Measurements from ENCODE around the gene RPRM.
"Not testable (repeated sequence)": the region's sequence is repeated elsewhere in the genome, so short reads cannot be mapped to it uniquely, and the experiment has no call there.

The RPRM gene

DNA sequence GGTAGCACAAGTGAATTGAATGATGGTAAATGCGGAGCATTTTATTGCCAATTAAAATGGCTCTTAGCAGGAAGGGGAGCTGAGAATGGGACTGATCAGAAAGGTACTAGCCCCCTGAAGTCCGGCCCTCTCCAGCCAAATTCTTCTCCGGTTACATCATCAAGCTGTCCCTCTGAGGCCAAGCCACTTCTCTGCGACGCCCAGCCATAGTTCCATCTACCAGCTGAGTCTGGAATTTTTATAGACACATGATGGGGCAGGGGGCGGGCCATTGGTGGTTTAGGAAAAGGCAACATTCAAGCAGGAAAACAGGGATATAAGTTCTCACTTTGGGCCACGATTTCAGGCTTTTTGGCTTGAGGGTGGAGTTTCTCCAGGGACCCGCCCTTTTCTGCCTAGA, 22.7 kb downstream of the RPRM start:
- no peak for DNase-seq (ENCODE audit: low spot score)

DNA sequence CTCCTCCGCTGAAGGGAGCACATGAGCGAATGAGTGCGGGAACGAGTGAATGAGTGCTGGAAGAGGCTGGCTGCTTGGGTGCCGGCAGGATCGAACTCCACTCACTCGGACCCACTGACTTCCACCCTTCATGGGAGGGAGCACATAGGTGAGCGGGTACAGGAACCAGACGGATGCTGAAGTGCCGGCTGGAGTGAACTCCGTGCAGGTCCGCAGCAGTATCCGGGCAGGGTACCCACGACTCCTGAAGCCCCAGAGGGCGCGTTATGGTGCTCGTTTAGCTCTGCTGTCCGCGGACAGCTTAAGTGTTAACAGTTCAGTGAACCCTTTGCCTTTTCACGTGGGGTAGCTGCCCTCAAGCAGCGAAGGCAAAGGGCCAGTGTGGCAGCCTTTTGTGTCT, 23.2 kb downstream of the RPRM start:
- no peak for DNase-seq (ENCODE audit: low spot score)

DNA sequence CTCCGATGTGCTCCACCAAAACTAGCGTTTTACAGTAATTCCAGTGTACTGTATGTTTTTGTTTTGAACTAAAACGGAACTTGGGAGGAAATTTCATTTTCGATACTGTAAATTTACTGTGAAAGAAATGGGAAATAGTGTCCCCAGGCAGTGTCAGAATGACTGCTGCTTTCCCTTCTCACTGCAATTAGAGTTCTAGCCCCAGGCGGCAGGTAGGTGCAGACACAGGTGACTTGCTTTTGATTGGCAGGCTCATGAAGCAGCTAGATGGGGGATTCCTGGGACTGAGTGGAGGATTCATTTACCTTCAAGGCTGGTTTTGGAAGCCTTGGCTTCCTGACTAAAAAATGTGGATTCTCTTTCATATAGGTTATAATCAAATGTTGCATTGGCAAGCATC, 27.0 kb downstream of the RPRM start:
- DNase-seq (ENCODE audit: low spot score) = no peak

DNA sequence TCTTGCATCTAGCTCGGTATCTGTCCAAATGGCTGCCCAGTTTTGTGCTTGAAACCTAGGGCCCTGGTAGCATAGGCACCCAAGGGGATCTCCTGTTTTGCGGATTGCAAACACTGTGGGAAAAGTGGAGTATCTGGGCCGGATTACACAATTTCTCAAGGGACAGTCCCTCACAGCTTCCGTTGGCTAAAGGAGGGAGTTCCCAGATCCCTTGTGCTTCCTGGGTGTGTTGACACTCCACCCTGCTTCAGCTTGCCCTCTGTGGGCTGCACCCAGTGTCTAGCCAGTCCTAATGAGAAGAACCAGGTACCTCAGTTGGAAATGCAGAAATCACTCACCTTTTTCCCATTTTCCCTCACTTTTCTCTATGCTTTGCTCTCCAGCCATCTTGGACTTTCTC, 35.5 kb downstream of the RPRM start:
- no peak for DNase-seq (ENCODE audit: low spot score)

DNA sequence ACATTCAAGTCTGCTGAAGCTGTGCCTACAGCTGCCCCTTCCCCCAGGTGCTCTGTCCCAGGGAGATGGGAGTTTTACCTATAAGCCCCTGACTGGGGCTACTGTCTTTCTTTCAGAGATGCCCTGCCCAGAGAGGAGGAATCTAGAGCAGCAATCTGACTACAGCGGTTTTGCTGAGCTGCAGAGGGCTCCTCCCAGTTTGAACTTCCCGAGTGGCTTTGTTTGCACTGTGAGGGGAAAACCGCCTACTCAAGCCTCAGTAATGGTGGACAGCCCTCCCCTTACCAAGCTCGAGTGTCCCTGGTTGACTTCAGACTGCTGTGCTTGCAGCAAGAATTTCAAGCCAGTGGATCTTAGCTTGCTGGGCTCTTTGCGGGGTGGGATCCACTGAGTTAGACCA, 35.9 kb downstream of the RPRM start:
- not testable (repeated sequence) for DNase-seq (ENCODE audit: low spot score)

DNA sequence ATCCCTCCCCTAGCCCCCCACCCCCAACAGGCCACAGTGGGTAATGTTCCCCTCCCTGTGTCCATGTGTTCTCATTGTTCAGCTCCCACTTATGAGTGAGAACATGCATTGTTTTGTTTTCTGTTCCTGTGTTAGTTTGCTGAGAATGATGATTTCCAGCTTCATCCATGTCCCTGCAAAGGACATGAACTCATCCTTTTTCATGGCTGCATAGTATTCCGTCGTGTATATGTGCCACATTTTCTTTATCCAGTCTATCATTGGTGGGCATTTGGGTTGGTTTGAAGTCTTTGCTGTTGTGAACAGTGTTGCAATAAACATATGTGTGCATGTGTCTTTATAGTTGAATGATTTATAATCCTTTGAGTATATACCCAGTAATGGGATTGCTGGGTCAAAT, 38.5 kb downstream of the RPRM start:
- DNase-seq (ENCODE audit: low spot score) = not testable (repeated sequence)

DNA sequence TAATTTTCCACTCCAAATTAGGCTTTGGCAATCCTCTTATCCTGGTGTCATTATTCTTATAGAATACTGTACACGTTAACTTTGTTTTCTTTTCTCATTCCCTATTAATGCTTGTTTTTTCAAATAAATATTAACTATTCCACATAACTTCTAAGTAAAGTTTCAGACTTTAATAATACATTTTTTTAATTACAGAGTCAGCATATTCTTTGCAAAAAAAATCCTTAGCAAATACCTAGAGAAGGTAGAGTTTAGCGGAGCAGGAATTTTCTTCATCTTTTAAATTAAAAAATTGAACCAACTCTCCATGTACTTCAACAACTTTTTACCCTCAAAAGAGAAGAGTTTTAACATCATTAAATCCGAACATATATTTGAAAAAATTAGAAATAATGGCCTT, 45.2 kb downstream of the RPRM start:
- no peak for DNase-seq (ENCODE audit: low spot score)

DNA sequence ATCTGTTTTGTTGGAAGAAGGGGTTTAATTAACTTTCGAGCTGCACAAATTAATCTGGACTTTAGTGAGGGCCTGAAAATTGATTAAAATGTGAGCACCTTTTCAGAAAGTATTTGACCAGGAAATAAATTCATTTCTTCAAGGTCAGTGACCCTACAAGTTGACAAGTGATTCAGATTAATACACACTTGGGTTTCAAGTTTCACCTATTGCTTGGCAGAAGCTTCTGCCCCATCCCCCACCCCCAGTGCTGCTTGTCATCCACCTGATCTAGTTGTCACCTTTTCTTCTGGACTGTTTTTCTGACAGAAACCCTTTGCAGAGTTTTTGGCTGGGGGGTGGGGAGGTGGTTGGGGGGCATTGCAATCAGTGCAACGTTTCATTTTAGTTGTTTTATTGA, 46.2 kb downstream of the RPRM start:
- no peak for DNase-seq (ENCODE audit: low spot score)

DNA sequence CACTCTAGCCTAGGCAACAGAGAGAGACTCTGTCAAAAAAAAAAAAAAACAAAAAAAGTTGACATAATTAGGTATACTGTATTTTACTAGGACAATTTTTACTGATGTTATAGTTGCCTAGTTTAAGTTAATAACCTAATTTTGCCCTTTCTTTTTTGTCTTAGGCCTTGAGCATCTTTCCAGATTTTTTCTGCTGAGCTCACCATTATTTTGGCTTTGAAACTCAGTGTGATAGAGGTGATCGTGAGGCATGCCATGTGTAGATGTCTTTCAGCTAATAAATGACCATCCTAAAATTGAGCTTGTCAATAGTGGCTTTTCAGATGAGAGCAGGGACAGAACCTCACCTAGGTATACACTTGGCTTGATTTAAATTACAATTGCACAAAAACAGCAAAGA, 47.4 kb downstream of the RPRM start:
- DNase-seq (ENCODE audit: low spot score) = no peak

All from AG20443 (cell line).